DMS79 (cell line): ENCODE results near the gene ITGB4.

ENCODE experiments used
- DNase-seq: peaks from one replicate; lab custom pipeline; 2025; lab: John Stamatoyannopoulos, UW

ITGB4 gene

DNA sequence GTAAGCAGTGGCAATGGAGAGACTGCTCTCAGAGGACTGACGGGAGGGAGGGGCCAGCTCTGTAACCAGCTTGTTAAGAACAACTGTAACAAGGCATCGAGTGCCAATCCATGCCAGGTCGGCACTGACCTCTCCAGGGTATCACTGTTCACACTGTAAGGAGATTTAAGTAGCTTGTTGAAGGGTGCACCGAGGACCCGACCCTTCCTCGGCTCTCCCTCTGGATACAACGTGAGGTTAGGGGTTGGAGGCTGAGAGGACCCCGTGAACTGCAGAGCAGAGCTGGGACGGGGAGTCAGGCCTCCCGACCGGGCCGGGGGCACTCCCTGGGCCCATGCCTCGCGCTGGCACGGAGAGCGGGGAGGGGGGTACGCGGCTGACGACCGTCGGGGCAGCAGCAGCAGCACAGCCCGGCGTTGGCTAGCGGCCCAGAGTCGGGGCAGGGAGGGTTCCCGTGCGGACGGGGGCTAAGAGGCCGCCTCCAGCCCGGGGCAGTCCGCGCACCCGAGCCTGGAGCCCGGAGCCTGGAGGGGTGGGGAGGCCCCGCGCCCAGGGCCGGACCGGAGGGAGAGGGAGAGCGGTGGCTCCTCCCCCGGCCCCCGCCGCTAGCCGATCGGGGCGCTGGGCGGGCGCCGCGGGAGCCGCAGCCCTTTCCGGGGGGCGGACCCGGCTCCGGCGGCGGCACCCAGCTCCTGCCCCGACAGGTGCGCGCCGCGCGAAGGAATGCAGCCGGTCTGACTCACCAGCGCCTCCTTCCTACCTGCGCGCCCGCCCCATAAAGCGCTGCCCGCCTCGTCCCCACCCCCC, at the start of gene ITGB4:
TSS of gene ITGB4 (plus strand) at position 804 of the 807 bp plus-strand sequence. CDS start 3,245 bp downstream, outside the sequence.
- DNase-seq, result peak; percentile 15

DNA sequence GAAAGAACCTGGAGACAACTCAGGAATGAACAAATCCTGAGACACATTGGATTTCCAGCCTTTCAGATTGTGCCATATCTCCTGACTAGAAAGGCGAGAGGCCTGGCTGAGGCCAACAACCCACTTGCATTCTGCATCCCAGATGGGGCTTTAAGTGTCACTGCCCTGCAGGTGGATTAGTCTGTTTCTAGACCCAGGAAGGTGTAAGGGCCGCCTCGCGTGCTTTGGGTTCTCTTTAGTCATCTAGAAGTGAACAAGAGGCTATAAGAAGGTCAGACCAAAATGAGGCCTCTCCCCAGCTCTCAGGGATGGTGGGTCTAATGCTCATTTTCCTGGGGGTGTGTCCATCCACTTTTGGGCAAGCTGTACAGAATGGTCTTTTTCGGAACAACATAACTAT, 49.2 kb upstream of the ITGB4 start:
- DNase-seq, result no peak

DNA sequence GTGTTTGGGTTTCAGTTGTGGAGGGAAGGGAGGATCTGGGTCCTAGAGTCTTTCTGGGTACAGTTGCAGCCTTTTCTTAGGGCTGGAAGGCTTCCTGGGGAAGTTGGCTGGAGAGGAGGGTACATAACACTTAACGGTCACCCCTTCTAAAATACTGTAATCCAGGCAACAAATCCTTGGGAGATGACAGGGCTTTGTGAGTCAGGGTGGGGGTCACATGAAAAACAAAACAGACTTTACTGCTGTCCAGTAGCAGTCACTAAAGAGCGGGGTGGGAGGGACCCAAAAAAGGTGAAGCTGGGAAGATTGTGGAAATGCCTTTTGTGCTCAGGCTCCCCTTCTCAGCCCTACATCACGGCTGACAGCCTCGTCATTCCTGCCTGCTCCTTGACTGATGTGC, 47.8 kb upstream of the ITGB4 start:
- DNase-seq, result no peak

DNA sequence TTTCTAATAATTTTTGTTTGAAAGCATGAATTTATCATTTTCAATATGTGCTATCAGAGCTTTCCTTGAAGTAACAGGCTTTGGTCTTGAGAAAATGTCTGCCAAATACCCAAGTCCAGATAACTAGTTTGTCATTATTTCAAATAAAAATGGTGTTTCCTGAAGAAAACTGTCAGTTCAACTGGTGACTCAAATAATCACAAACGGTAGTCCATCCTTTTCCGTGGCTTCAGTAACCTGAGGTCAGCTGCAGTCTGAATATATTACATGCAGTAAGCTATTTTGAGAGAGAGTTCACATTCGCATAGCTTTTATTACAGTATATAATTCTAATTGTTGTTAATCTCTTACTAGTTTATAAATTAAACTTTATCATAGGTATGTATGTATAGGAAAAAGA, 44.8 kb upstream of the ITGB4 start:
- DNase-seq, result no peak

DNA sequence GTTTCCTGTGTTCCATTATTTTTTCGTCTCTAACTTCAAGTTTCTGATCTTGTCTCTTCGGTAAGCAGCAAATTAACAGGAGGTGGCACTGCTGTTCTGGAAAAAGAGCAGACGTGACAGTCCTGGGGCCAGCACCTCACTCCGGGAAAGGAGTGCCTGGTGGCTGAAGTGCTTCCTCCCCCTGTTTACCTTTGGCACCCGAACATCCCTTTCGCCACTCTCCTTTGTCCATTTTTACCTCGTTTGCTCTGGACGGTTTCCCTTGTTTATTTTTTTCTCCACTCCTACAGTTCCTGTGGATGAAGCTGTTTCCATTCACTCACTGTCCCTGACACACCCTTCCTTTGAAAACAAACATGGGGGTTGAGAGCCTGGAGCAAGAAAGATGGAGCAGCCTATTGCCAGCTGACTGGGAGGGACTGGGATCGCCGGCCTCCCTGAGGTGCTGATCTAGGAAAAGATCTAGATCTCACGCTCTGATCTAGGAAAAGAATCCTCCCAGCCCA, 41.5 kb upstream of the ITGB4 start:
- DNase-seq, result no peak

DNA sequence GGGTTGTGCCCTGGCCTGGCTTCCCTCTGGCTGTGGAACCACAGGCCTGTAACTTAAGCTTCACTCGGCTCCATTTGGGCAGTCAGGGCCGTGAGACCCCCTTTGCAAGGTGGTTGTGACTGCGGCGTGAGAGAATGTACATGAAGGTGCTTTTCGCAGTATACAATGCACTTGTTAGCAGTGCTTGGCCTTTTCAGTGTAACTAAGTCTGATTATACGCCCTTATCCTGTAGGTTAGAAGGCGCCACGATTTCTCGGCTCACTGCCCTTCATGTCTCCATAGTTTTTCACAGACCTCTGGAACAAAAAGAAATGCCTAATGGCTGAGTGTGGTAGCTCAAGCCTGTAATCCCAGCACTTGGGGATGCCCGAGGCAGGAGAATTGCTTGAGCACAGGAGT, 40.8 kb upstream of the ITGB4 start:
- DNase-seq, result no peak

DNA sequence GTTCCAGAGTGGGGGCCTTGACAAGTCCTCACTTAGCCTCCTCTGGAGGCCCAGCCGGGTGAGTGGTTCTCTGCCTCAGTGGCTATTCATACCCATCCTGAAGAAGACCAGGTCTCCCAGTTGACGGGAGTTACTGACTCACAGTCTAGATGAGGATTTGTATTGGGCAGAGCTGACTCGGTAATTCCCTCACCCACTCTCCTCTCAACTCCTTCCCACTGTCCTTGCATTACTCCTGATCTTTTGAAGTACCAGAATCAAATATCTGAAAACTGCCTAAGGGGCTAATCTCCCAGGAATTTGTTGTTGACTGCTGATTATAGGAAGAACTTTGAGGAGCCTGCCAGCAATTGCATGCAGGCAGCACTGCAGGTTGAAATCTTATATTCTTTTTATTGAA, 40.0 kb upstream of the ITGB4 start:
- DNase-seq, result no peak

DNA sequence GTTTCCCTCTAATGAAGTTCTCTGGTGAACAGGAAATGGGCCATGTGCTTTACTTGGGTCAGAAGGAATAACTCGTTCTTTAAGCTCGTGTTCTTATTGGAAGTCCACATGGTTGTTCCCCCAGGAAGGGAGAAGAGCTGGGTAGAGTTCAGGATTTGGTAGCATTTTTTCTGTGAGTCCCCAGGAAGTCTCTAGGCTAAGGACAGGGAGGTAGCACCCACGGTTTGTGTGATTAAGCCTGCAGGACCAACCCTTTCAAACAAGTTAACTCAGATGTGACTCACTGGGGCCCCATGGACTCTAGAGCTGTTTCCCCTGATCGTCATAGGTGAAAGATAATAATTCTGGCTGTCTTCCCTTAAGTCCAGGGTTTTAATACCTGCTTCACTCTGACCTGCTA, 37.7 kb upstream of the ITGB4 start:
- DNase-seq, result no peak

DNA sequence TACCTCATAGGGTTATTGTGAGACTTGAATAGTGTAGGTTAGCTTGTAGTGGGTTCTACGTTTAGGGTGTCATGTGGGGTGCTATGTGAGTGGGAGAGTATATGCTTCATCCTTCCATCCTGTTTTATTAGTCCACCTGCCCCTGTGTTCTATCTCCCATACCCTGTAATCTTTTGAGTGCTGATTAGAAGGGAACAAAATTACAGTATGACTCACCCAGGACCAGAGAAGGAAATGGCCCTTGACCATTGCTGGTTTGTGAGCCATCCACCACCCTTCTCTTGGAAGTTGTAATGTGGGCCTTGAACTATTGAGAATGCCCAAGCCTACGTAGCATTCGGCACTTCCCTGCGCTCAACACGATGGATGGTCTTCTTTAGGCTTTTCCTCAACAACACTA, 37.0 kb upstream of the ITGB4 start:
- DNase-seq, result no peak

DNA sequence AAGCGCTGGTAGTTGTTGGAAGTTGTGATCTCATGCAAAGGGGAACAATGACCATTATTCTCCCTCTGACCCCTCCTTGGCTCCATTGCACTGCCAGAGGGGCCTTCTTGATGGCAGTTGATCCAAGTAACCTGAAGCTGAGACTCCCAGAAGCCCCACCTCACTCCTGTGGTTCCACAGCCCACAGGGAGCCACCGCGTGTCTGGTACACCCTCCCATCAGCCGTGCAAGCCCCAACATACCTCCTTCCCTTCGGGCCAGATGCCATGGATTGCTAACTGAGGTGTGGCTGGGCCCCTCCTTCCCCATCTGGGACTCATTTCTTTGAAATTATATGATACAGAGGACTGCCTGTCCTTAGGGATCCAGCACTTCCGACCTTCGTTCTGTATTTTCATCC, 36.3 kb upstream of the ITGB4 start:
- DNase-seq, result no peak

DNA sequence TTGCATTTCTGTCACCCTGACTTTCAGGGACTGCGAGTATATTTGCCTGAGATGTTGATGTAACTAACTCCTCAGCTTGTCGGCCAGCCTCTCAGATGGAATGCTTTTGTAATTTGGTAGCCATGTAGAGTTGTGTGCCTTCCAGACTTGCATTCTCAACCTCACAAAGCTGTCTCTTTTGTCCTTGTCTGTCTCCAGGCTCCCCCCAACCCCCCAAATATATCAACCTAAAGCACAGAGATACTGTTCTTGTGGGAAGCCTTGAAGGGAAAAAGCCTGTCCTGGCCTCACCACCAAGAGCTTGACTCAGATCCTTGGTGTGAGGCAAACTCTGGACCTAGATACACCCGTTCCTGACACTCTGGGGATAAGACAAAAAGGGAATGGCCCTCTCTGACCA, 35.8 kb upstream of the ITGB4 start:
- DNase-seq, result no peak

DNA sequence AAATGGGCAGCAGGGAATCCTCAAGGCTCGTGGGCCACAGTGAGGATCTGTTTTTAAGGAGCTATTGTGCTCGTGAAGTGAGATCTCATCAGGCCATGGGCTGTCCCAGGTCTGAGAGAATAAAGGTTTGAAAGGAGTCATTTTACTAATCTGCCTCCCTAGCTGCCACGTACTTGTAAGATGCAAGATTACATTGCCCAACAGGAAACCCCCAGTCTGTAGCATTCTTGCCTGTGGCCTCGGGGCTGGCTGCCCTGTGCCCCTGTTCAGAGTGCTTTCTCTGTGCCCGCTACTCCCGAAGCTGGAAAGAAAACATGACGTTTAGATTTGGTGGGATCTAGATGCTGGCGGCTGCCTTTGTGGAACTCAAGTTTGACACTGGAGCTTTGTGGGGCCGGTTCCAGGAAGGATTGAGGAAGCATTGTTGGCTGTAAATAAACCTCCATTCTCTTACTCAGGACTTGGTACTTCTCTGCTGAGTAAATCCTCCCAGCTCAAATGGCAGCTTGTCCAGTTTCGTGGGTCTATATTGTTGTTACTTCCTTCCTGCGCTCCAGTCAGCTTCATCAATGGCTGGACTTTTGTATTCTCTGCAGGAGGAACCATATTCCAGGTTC, 32.9 kb upstream of the ITGB4 start:
- DNase-seq, result no peak

DNA sequence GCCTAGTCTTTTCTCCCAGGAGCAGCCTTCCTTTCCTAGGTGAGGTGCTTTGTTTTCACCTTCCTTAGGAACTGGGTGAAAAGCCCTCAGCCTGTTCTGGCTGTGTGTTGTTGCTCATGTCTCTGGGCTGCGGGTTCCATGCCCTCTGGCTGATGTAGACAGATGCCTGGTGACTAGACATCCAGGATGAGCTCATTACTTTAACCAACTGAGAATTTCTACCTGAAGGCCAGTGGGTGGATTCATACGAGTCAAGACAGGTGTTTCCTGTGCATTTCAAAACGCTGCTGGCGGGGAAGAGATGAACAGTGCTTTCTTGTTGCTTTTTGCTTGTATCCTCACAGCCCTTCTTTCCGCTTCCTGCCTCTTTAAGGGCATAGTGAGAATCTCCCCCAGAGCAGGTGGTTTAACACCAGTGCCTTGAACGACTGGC, 31.8 kb upstream of the ITGB4 start:
- peak; percentile 35 for DNase-seq

DNA sequence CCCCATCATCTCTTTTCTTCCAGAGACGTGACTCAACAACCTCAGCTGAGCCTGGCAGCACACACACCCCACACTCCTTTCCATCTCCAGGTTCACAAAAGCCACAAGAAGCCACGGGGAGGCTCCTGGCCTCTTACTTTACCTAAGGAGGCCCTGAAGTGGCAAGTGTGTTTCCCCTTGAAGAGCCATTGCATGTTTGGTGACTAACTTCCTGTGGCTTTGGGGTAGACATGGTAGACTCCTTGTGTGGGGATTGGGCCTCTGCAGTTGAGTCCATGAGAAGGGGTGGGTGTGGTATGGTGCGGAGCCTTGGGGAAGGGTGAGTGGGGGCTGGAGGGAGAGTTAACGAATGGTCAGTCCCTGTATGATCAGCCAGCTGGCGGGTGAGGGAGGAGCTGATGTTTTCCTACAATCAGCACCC, 29.9 kb upstream of the ITGB4 start:
- DNase-seq, result no peak

DNA sequence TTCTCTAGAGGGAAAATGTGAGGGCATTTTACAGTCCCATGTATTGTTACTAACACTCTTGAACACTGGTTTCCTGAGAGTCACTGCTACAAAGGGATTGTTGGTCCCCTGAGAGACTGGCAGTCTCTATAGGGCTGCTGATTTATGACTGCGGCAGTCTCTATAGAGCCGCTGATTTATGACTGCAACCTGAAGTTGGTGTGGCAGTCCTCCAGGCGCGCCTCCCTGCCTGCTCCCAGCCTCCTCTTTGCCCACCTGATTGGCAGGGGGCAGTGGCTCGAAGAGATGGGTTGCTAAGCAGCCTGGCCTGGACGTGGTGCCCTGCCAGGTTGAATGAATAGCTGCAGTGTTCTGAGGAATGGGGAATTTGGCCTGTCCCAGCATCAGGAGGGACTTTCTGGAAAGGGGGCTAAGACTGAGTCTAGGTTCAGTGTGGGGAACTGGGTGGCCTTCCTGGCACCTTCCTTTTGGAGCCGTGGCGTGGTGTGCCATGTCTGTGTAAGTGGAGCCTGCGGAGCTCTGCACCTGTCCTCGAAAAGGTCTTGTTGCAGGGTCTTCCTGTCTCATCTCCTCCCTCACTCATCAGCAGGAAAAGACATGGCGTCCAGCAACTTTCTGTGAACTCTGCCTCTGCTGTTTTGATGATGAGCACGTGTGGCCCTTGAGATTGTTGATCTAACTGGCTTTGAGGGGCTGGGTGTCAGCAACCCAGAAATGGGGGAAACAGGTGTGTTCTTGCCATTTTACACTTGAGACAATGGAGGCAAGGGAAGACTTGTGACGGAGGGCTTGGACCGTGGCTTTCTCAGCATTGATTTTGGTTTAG, 29.2 kb upstream of the ITGB4 start:
- DNase-seq, result no peak

DNA sequence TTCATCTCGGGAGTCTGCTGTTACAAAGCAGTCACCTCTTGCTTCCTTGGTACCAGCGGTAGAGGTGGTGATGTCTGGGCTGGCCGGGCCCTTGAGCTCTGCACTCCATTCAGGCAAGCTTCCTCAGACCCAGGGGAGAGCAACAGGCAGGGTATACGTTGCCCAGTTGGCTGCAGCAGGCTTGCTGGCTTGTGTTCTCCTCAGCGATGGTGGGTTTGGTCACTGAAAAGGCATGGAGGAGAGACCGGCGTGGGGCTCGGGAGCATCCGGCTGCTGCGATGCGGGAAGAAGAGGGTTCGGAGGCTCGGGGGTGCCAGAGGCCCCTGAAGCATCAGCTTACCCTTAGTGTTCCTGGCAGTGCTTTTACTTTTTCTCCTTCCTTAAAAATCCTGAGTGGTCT, 28.3 kb upstream of the ITGB4 start:
- no peak for DNase-seq

DNA sequence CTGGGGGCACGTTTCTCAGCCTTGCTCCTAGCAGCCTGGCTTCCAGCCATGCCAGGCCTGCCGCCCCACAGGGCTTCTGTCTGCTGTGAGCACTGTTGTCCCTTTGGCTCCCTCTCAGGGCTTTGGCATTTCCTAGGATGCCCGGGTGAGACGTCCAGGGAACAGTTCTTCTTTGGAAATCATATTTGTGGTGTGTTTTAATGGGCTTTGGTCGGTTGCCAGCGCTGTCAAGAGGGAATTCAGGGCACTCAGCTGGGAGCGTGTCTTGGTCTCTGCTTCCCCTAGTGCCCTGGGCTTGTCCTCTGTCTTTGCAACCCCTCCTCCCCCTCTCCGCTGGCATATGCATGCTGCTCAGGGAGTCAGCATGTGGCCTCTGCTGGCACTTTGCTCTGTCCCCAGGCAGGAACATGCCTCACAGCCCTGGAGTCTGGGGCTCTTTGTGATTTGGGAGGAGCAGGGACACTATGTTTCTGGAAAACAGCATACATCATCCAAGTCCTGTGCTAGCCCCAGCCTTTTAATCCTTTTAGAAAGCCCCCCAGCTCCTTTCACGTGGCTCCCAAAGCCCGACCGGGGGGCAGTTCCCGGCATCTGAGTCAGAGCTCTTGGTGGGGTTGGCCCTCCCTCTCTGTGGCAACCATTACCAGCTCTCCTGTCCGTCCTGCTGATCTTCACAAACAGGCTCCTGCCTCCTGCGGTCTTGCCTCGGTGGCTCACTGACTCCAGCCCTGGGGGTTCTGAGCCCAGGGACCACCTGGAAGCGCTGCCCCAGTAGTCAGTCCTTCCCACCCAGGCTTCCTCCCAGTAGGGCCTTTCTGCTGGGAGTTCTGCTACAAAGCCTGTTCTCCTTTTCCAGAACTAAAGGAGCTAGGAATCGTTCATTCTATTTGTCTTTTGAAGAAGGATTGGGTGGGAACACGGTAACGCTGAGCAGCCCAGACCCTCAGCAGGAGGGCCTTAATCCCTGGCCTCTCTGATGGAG, 27.5 kb upstream of the ITGB4 start:
- peak; percentile 90 for DNase-seq

DNA sequence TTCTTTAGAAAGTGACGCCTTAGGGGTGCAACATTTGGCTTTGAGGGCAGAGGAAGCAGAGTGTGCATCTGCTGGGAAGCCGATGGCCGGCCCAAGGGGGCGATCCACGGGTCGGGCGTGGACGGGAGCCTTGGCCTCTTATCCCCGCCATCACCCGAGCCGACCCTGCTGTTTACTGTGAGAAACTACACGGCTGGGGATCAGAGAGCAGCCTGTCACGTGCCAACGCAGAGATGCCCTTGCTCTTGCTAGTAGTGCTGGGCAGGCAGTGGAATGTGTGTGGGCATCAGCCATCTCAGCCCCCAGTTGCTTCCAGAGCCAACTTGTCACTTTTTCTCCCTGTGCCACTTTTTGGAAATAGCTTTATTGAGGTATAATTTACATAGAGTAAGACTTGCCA, 26.7 kb upstream of the ITGB4 start:
- DNase-seq, result no peak

DNA sequence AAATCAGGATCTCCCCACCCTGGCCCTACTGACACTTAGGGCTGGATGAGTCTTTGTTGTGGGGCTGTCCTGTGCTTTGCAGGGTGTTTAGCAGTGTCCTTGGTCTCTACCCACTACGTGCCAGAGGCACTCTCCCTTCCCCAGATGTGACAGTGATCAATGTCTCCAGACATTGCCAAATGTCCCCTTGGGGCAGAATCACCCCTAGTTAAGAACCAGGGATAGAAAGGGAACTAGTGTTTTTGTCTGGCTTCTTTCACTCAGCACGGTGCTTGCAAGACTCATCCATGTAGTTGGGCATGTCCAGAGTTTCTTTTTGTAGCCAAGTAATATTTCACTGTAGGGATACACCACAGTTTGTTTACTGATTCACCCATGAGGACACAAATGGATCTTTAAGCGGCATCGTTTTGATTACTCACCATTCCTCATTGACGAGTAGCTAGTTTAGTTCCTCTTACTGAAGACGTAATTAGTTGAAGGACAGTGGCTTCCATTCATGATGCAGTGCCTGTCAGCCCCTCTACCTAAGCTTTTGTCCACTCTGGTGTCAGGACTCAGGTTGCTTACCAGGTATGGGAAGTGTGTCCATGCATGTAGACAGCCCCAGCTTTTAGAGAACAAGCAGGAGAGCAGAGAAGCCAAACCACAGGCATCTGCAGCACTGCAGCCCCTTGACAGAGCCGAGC, 26.0 kb upstream of the ITGB4 start:
- no peak for DNase-seq

DNA sequence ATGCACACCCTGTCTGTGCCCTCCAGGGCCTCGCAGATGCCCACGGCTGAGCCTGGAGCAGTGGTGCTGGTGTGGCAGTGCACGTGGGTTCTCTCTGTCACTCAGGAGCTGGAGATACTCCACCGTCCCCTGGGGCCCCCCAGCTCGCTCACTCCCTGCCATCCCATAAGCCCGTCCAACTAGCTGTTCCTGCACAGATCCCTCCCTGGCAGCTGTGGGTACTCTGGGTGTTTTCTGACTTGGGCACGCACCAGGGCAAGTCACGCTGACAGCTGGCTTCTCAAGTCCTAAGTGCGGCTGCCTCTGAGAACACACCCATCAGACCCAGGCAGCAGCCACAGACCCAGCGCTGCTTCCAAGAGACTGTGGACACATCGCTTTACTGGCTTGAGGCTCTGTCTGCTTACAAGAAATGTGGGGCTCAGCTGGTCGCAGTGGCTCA, 25.4 kb upstream of the ITGB4 start:
- DNase-seq, result no peak
